ENCODE data around the gene ZNF827. TPM values are rescaled to one million over a fixed set of nuclear protein-coding genes. Genes with fewer than 3 reads are reported as not detected.

Gene ZNF827
- total and polyA plus RNA-seq, 2 of the 8 experiments (the other 6 are each of a cell fraction or from before 2014, with no cell fraction given): 25.3 to 26.2 TPM

GRCh38 chr4:145755802-145756201 lies 182.8 kb downstream of the ZNF827 start:
- CTCF ChIA-PET (ENCODE audit: partially characterized antibody): interaction anchor here (1.0 kb wide), 1 partner anchor 9 kb away, joined by 3 read pairs; no protein-coding TSS in a partner anchor
- Histone ChIP-seq H2BK120ac (replicated peaks; ENCODE audit: low read depth, low read length) (no peak overlapping the region), H3K4me1 (replicated peaks in 1 of 4; ENCODE audit: control insufficient read depth in 3 of 4, insufficient read depth in 4 of 4, low read length in 3 of 4) (no peaks in the 10 kb centered on the region), H3K23ac (ENCODE audit: insufficient read length) (no peak overlapping the region), H3K4me3 (ENCODE audit: extremely low read depth in 1 of 4, insufficient read depth in 2 of 4, low read depth in 3 of 4, low read length in 4 of 4) (no peak overlapping the region), H3K18ac (ENCODE audit: extremely low read depth, low read length) (no peak overlapping the region), H4K91ac (replicated peaks; ENCODE audit: insufficient read length, low read length) (no peak overlapping the region), H2BK12ac (ENCODE audit: low read depth, low read length) (no peak overlapping the region), H3K79me2 (ENCODE audit: control insufficient read depth in 1 of 2, insufficient read depth in 2 of 2, low read length in 2 of 2) (no peaks in the 10 kb centered on the region), H3K27me3 (replicated peaks in 1 of 4; ENCODE audit: control insufficient read depth in 3 of 4, extremely low read depth in 1 of 4, insufficient read depth in 3 of 4, low read length in 3 of 4) (no peaks in the 10 kb centered on the region), H3K27ac (ENCODE audit: low read depth, low read length) (no peak overlapping the region), H3K4me2 (ENCODE audit: insufficient read depth in 1 of 2, low read depth in 2 of 2, low read length in 2 of 2) (no peak overlapping the region), H3K9me3 (ENCODE audit: insufficient read depth in 2 of 2, low read depth in 1 of 2, low read length in 1 of 2) (no peaks in the 10 kb centered on the region), H3K36me3 (ENCODE audit: control insufficient read depth in 2 of 4, insufficient read depth in 4 of 4, low read length in 3 of 4) (peaks cover 2 to 12% (median 6%) of the 10 kb centered on the region in 4 experiments; a peak in 7 of 8 replicates), H3K56ac (replicated peaks; ENCODE audit: insufficient read length, low read depth, low read length) (no peak overlapping the region), H2AFZ (ENCODE audit: low read length) (no peak overlapping the region), H4K5ac (ENCODE audit: insufficient read length, low read depth, low read length) (no peak overlapping the region), H4K8ac (ENCODE audit: extremely low read depth, insufficient read depth, low read length) (no peak overlapping the region), H3K23me2 (ENCODE audit: low read depth, low read length) (no peaks in the 10 kb centered on the region), H3K79me1 (ENCODE audit: low read depth, low read length) (no peaks in the 10 kb centered on the region), H3K4ac (replicated peaks; ENCODE audit: insufficient read length, low read depth, low read length) (no peak overlapping the region), H2BK5ac (ENCODE audit: low read depth, low read length) (no peak overlapping the region), H2AK5ac (ENCODE audit: low read depth, low read length) (no peak overlapping the region), H3K14ac (ENCODE audit: insufficient read length) (no peak overlapping the region), H4K20me1 (replicated peaks in 1 of 2; ENCODE audit: control insufficient read depth in 1 of 2, insufficient read depth in 2 of 2, low read length in 2 of 2) (no peaks in the 10 kb centered on the region), H3K9ac (replicated peaks in 1 of 4; ENCODE audit: extremely low read depth in 1 of 4, low read depth in 3 of 4, low read length in 3 of 4) (no peak overlapping the region), H2BK15ac (ENCODE audit: low read length) (no peak overlapping the region), H2BK20ac (ENCODE audit: low read length) (no peak overlapping the region)
- FAIRE-seq: no peak
- POLR2A ChIA-PET (ENCODE audit: partially characterized antibody): interaction anchor here (0.7 to 1.1 kb wide), 2 partner anchors 11 to 22 kb away, joined by 3 to 4 read pairs; no protein-coding TSS in a partner anchor
- 88% methylated on average over 2 of the region's 2 CpGs; no CpG with 5 or more reads in 1 of the 2 experiments for WGBS, 2 experiments (ENCODE audit: extremely low coverage in 1 of 2, insufficient coverage in 1 of 2, insufficient read length in 1 of 2, insufficient replicate concordance in 2 of 2, low coverage in 1 of 2, low lambda C conversion rate in 2 of 2, missing lambda C conversion rate in 1 of 2)
- no peak for TF ChIP-seq JUN (IDR thresholded peaks at IDR 0.05; ENCODE audit: low read depth, low read length)
- no peak for TF ChIP-seq NANOG (IDR thresholded peaks at IDR 0.05; ENCODE audit: insufficient read depth, low read depth, low read length, poor library complexity, severe bottlenecking)
- no peak for TF ChIP-seq SIRT6 (IDR thresholded peaks at IDR 0.05; ENCODE audit: low read length)
- no peak for TF ChIP-seq TCF12 (IDR thresholded peaks at IDR 0.05; ENCODE audit: low read depth, low read length)
- no peak for TF ChIP-seq ASH2L (IDR thresholded peaks at IDR 0.05; ENCODE audit: low read length)
- no peak for DNase-seq (ENCODE audit: low read depth in 1 of 2, low spot score in 2 of 2)

Data from H1 (cell line).